Hematopoietic multipotent progenitor cell treated with erythropoietin and hydrocortisone succinate and interleukin-3 and kit ligand, for 17 days (in vitro differentiated cells): ENCODE results near the gene BEND3.
"Not testable (repeated sequence)": the region's sequence is repeated elsewhere in the genome, so short reads cannot be mapped to it uniquely, and the experiment has no call there.

Experiments used
- DNase-seq: peaks from one replicate; pipeline ENCODE4 v3.0.0-alpha.2; 2015; ENCODE audit warnings: low spot score

The BEND3 gene

GRCh38 chr6:107120404-107120803, 5.1 kb upstream of the BEND3 start:
- no peak for DNase-seq

- no peak for DNase-seq
Observed at GRCh38 chr6:107118976-107119375, 3.7 kb upstream of the BEND3 start.

- DNase-seq: not testable (repeated sequence)
Observed at GRCh38 chr6:107118540-107118939, 3.2 kb upstream of the BEND3 start.

- no peak for DNase-seq
Observed at GRCh38 chr6:107116931-107117330, 1.6 kb upstream of the BEND3 start.

- no peak for DNase-seq
Observed at GRCh38 chr6:107116328-107116892, 1.1 kb upstream of the BEND3 start.

- no peak for DNase-seq
Observed at GRCh38 chr6:107115695-107116327, 496 bp upstream of the BEND3 start.

- DNase-seq: peak; percentile 81
Observed at GRCh38 chr6:107114213-107114925, 946 bp downstream of the BEND3 start.

- DNase-seq: no peak
Observed at GRCh38 chr6:107110200-107110599, 5.1 kb downstream of the BEND3 start.

- DNase-seq: no peak
Observed at GRCh38 chr6:107108201-107108890, 7.0 kb downstream of the BEND3 start.

GRCh38 chr6:107107791-107108190, 7.5 kb downstream of the BEND3 start:
- no peak for DNase-seq

- DNase-seq: no peak
Observed at GRCh38 chr6:107106165-107106564, 9.2 kb downstream of the BEND3 start.

GRCh38 chr6:107105511-107106116, 9.7 kb downstream of the BEND3 start:
- DNase-seq: no peak

GRCh38 chr6:107103082-107103481, 12.2 kb downstream of the BEND3 start:
- DNase-seq: no peak

- no peak for DNase-seq
Observed at GRCh38 chr6:107102414-107102805, 12.9 kb downstream of the BEND3 start.

GRCh38 chr6:107101686-107102413, 13.5 kb downstream of the BEND3 start:
- no peak for DNase-seq

- no peak for DNase-seq
Observed at GRCh38 chr6:107101211-107101610, 14.1 kb downstream of the BEND3 start.

- no peak for DNase-seq
Observed at GRCh38 chr6:107098436-107099307, 16.6 kb downstream of the BEND3 start.

- DNase-seq: not testable (repeated sequence)
Observed at GRCh38 chr6:107084459-107084858, 30.9 kb downstream of the BEND3 start.

GRCh38 chr6:107083921-107084320, 31.4 kb downstream of the BEND3 start:
- no peak for DNase-seq

- no peak for DNase-seq
Observed at GRCh38 chr6:107083047-107083768, 32.1 kb downstream of the BEND3 start.
